HepG2 (cell line): Measurements from ENCODE around the gene CUL4B. TPM values are rescaled to one million over a fixed set of nuclear protein-coding genes. Genes with fewer than 3 reads are reported as not detected.

ENCODE experiments used
- CBFB ChIP-seq: sonication (generic); formaldehyde crosslinking; IDR thresholded peaks from 2 replicates; pipeline ENCODE4 v1.4.0; 2020; ENCODE audit warnings: missing genetic modification reagents
- HES4 ChIP-seq: sonication (generic); formaldehyde crosslinking; IDR thresholded peaks from 2 replicates; pipeline ENCODE4 v1.9.0; 2021; ENCODE audit warnings: mild to moderate bottlenecking, missing genetic modification reagents, borderline replicate concordance
- HNRNPH1 ChIP-seq: fragments of 200-400 bp; formaldehyde crosslinking; optimal IDR thresholded peaks from 2 replicates; pipeline ENCODE3; 2017; ENCODE audit warnings: mild to moderate bottlenecking, low read depth, low read length
- KLF12 ChIP-seq: sonication (generic); formaldehyde crosslinking; IDR thresholded peaks from 2 replicates; pipeline ENCODE4 v1.4.0; 2020; ENCODE audit warnings: missing genetic modification reagents, borderline replicate concordance
- RXRB ChIP-seq: IDR thresholded peaks from 2 replicates; pipeline ENCODE4 v1.6.1; 2016; ENCODE audit warnings: borderline replicate concordance, missing genetic modification reagents, missing compliant biosample characterization
- SP2 ChIP-seq: sonication (generic); formaldehyde crosslinking; IDR thresholded peaks from 2 replicates; pipeline ENCODE4 v1.5.1; 2020; ENCODE audit warnings: mild to moderate bottlenecking, missing genetic modification reagents
- TSC22D2 ChIP-seq: sonication (generic); formaldehyde crosslinking; IDR thresholded peaks from 2 replicates; pipeline ENCODE4 v1.5.1; 2020; ENCODE audit warnings: missing genetic modification reagents, mild to moderate bottlenecking, borderline replicate concordance
- ZBTB3 ChIP-seq: sonication (generic); formaldehyde crosslinking; IDR thresholded peaks from 2 replicates; pipeline ENCODE4 v1.4.0; 2020; ENCODE audit warnings: low read depth, mild to moderate bottlenecking, moderate library complexity, missing genetic modification reagents, borderline replicate concordance
- ZBTB7B ChIP-seq: sonication (generic); formaldehyde crosslinking; IDR thresholded peaks from 2 replicates; pipeline ENCODE4 v1.4.0; 2020; ENCODE audit warnings: missing genetic modification reagents
- ZFP36L2 ChIP-seq: sonication (generic); formaldehyde crosslinking; IDR thresholded peaks from 2 replicates; pipeline ENCODE4 v1.4.0; 2020; ENCODE audit warnings: missing genetic modification reagents
- ZNF33B ChIP-seq: sonication (generic); formaldehyde crosslinking; IDR thresholded peaks from 2 replicates; pipeline ENCODE4 v1.5.1; 2020; ENCODE audit warnings: mild to moderate bottlenecking, missing genetic modification reagents
- ZNF674 ChIP-seq: sonication (generic); formaldehyde crosslinking; IDR thresholded peaks from 2 replicates; pipeline ENCODE4 v1.5.0; 2020; ENCODE audit warnings: low read depth, mild to moderate bottlenecking, missing genetic modification reagents
- ZNF841 ChIP-seq: sonication (generic); formaldehyde crosslinking; IDR thresholded peaks from 2 replicates; pipeline ENCODE4 v1.8.1; 2023; ENCODE audit warnings: missing genetic modification reagents, borderline replicate concordance
- polyA plus RNA-seq, 8 experiments: library from polyadenylated mRNA; depleted of rRNA in 3 of 8; stranded (reverse) in 7 of 8; unstranded in 1 of 8; fragments of >200 nt; fragmentation: Illumina TruSeq in 4 of 8; extraction: Trizol in 4 of 8; gene quantifications; 2 replicates each; pipeline versions ENCODE4 v1.2.1 to v1.2.3, GENCODE V29; 2011 to 2016; ENCODE audit warnings: low read depth in 4 of 8, missing spikeins in 1 of 8, mixed read lengths in 1 of 8; ENCODE audit not compliant: insufficient read depth in 1 of 8
- total RNA-seq, 5 experiments: library from RNA; depleted of rRNA; stranded (reverse); fragments of >200 nt; fragmentation: Illumina TruSeq; extraction: Trizol; gene quantifications; 2 replicates each; pipeline ENCODE4 v1.2.3, GENCODE V29; 2016; ENCODE audit warnings: low read depth in 1 of 5
- TF ChIP-seq, protein P1 (sequence below): sonication (generic); formaldehyde crosslinking; IDR thresholded peaks from 2 replicates; pipeline ENCODE4 v1.5.0; 2020; ENCODE audit warnings: mild to moderate bottlenecking, missing genetic modification reagents, borderline replicate concordance
- TF ChIP-seq, protein P2 (sequence below): sonication (generic); formaldehyde crosslinking; IDR thresholded peaks from 2 replicates; pipeline ENCODE4 v1.4.0; 2020; ENCODE audit warnings: missing genetic modification reagents, borderline replicate concordance

The CUL4B gene
- total and polyA plus RNA-seq, 2 of the 13 experiments (the other 11 are each of a cell fraction or from before 2014, with no cell fraction given): 21.6 to 28.5 TPM

- TF ChIP-seq ZBTB7B (CRISPR knock-in tag) (no peak), ZFP36L2 (CRISPR knock-in tag) (no peak), ZNF841 (no peak), HNRNPH1 (no peak), ZNF33B (CRISPR knock-in tag) (no peak), KLF12 (CRISPR knock-in tag) (peak; percentile 40; the same call in 1 of the 2 replicates), HES4 (CRISPR knock-in tag) (no peak), ZNF674 (CRISPR knock-in tag) (no peak), TSC22D2 (CRISPR knock-in tag) (no peak), CBFB (CRISPR knock-in tag) (no peak; the same call in 1 of the 2 replicates), ZBTB3 (CRISPR knock-in tag) (no peak), SP2 (CRISPR knock-in tag) (no peak; the same call in 1 of the 2 replicates), RXRB (CRISPR knock-in tag) (no peak)
- TF ChIP-seq, protein P1, sequence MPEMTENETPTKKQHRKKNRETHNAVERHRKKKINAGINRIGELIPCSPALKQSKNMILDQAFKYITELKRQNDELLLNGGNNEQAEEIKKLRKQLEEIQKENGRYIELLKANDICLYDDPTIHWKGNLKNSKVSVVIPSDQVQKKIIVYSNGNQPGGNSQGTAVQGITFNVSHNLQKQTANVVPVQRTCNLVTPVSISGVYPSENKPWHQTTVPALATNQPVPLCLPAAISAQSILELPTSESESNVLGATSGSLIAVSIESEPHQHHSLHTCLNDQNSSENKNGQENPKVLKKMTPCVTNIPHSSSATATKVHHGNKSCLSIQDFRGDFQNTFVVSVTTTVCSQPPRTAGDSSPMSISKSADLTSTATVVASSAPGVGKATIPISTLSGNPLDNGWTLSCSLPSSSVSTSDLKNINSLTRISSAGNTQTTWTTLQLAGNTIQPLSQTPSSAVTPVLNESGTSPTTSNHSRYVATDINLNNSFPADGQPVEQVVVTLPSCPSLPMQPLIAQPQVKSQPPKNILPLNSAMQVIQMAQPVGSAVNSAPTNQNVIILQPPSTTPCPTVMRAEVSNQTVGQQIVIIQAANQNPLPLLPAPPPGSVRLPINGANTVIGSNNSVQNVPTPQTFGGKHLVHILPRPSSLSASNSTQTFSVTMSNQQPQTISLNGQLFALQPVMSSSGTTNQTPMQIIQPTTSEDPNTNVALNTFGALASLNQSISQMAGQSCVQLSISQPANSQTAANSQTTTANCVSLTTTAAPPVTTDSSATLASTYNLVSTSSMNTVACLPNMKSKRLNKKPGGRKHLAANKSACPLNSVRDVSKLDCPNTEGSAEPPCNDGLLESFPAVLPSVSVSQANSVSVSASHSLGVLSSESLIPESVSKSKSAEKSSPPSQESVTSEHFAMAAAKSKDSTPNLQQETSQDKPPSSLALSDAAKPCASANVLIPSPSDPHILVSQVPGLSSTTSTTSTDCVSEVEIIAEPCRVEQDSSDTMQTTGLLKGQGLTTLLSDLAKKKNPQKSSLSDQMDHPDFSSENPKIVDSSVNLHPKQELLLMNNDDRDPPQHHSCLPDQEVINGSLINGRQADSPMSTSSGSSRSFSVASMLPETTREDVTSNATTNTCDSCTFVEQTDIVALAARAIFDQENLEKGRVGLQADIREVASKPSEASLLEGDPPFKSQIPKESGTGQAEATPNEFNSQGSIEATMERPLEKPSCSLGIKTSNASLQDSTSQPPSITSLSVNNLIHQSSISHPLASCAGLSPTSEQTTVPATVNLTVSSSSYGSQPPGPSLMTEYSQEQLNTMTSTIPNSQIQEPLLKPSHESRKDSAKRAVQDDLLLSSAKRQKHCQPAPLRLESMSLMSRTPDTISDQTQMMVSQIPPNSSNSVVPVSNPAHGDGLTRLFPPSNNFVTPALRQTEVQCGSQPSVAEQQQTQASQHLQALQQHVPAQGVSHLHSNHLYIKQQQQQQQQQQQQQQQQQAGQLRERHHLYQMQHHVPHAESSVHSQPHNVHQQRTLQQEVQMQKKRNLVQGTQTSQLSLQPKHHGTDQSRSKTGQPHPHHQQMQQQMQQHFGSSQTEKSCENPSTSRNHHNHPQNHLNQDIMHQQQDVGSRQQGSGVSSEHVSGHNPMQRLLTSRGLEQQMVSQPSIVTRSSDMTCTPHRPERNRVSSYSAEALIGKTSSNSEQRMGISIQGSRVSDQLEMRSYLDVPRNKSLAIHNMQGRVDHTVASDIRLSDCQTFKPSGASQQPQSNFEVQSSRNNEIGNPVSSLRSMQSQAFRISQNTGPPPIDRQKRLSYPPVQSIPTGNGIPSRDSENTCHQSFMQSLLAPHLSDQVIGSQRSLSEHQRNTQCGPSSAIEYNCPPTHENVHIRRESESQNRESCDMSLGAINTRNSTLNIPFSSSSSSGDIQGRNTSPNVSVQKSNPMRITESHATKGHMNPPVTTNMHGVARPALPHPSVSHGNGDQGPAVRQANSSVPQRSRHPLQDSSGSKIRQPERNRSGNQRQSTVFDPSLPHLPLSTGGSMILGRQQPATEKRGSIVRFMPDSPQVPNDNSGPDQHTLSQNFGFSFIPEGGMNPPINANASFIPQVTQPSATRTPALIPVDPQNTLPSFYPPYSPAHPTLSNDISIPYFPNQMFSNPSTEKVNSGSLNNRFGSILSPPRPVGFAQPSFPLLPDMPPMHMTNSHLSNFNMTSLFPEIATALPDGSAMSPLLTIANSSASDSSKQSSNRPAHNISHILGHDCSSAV (CRISPR knock-in tag): no peak
- TF ChIP-seq, protein P2, sequence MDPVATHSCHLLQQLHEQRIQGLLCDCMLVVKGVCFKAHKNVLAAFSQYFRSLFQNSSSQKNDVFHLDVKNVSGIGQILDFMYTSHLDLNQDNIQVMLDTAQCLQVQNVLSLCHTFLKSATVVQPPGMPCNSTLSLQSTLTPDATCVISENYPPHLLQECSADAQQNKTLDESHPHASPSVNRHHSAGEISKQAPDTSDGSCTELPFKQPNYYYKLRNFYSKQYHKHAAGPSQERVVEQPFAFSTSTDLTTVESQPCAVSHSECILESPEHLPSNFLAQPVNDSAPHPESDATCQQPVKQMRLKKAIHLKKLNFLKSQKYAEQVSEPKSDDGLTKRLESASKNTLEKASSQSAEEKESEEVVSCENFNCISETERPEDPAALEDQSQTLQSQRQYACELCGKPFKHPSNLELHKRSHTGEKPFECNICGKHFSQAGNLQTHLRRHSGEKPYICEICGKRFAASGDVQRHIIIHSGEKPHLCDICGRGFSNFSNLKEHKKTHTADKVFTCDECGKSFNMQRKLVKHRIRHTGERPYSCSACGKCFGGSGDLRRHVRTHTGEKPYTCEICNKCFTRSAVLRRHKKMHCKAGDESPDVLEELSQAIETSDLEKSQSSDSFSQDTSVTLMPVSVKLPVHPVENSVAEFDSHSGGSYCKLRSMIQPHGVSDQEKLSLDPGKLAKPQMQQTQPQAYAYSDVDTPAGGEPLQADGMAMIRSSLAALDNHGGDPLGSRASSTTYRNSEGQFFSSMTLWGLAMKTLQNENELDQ (CRISPR knock-in tag): no peak
These were observed at the start of gene CUL4B (continued) for GRCh38 chrX:120560842-120561633.
